HepG2 (cell line): ENCODE data around the gene NAV2. TPM values are rescaled to one million over a fixed set of nuclear protein-coding genes. Genes with fewer than 3 reads are reported as not detected.

Experiments used
- ATF1 ChIP-seq: IDR thresholded peaks from 2 replicates; pipeline ENCODE4 v1.6.1; 2016; ENCODE audit warnings: mild to moderate bottlenecking, control low read depth
- CCDC6 ChIP-seq: sonication (generic); formaldehyde crosslinking; IDR thresholded peaks from 2 replicates; pipeline ENCODE4 v1.8.1; 2022; ENCODE audit warnings: mild to moderate bottlenecking, missing genetic modification reagents, moderate library complexity
- CHD4 ChIP-seq: fragments of 200-600 bp; sonication (generic); IDR thresholded peaks from 2 replicates; pipeline ENCODE4 v1.7.0; 2017; ENCODE audit warnings: mild to moderate bottlenecking, low read length, borderline replicate concordance
- EED ChIP-seq: sonication (generic); formaldehyde crosslinking; IDR thresholded peaks from 2 replicates; pipeline ENCODE4 v1.5.0; 2020; ENCODE audit warnings: mild to moderate bottlenecking, missing genetic modification reagents
- GATA4 ChIP-seq: sonication (generic); IDR thresholded peaks from 2 replicates; pipeline ENCODE4 v1.6.1; 2016; ENCODE audit warnings: antibody characterized with exemption, low read depth, borderline replicate concordance
- HNF1A ChIP-seq, 2 experiments: sonication (generic) in 1 of 2; formaldehyde crosslinking in 1 of 2; IDR thresholded peaks; 2 replicates each; pipeline versions ENCODE4 v1.4.0 to v1.6.1; 2016 to 2020; ENCODE audit warnings: borderline replicate concordance in 1 of 2, low read depth in 1 of 2, mild to moderate bottlenecking in 1 of 2, missing genetic modification reagents in 1 of 2
- REPIN1 ChIP-seq: sonication (generic); formaldehyde crosslinking; IDR thresholded peaks from 2 replicates; pipeline ENCODE4 v1.8.0; 2022; ENCODE audit warnings: missing genetic modification reagents, low read depth, mild to moderate bottlenecking, borderline replicate concordance
- SRSF1 ChIP-seq: fragments of 200-400 bp; formaldehyde crosslinking; optimal IDR thresholded peaks from 2 replicates; pipeline ENCODE3; 2017; ENCODE audit warnings: mild to moderate bottlenecking, low read depth, low read length, moderate library complexity
- TP53 ChIP-seq: sonication (generic); formaldehyde crosslinking; conservative IDR thresholded peaks from 2 replicates; pipeline ENCODE4 v1.4.0; 2020; ENCODE audit warnings: missing genetic modification reagents
- ZBTB20 ChIP-seq: sonication (generic); formaldehyde crosslinking; IDR thresholded peaks from 2 replicates; pipeline ENCODE4 v1.8.1; 2023; ENCODE audit warnings: missing genetic modification reagents, low read depth, mild to moderate bottlenecking, borderline replicate concordance
- ZNF337 ChIP-seq: sonication (generic); formaldehyde crosslinking; IDR thresholded peaks from 2 replicates; pipeline ENCODE4 v1.5.1; 2020; ENCODE audit warnings: missing genetic modification reagents, low read depth, mild to moderate bottlenecking, borderline replicate concordance
- ZNF510 ChIP-seq: sonication (generic); formaldehyde crosslinking; IDR thresholded peaks from 2 replicates; pipeline ENCODE4 v1.4.0; 2020; ENCODE audit warnings: low read depth, mild to moderate bottlenecking, missing genetic modification reagents
- ZNF512 ChIP-seq: sonication (generic); formaldehyde crosslinking; IDR thresholded peaks from 2 replicates; pipeline ENCODE4 v1.4.0; 2020; ENCODE audit warnings: mild to moderate bottlenecking, missing genetic modification reagents
- ZNF512B ChIP-seq: sonication (generic); formaldehyde crosslinking; IDR thresholded peaks from 2 replicates; pipeline ENCODE4 v1.5.1; 2020; ENCODE audit warnings: missing genetic modification reagents, mild to moderate bottlenecking, borderline replicate concordance
- ZNF580 ChIP-seq: IDR thresholded peaks from 2 replicates; pipeline ENCODE4 v1.6.1; 2016; ENCODE audit warnings: low read depth, borderline replicate concordance
- ZNF616 ChIP-seq: sonication (generic); formaldehyde crosslinking; IDR thresholded peaks from 2 replicates; pipeline ENCODE4 v1.5.0; 2020; ENCODE audit warnings: low read depth, mild to moderate bottlenecking, missing genetic modification reagents
- ZNF781 ChIP-seq: sonication (generic); formaldehyde crosslinking; IDR thresholded peaks from 2 replicates; pipeline ENCODE4 v1.5.1; 2020; ENCODE audit warnings: borderline replicate concordance, mild to moderate bottlenecking, missing genetic modification reagents; ENCODE audit errors: not compliant biosample characterization
- polyA plus RNA-seq, 8 experiments: library from polyadenylated mRNA; depleted of rRNA in 3 of 8; stranded (reverse) in 7 of 8; unstranded in 1 of 8; fragments of >200 nt; fragmentation: Illumina TruSeq in 4 of 8; extraction: Trizol in 4 of 8; gene quantifications; 2 replicates each; pipeline versions ENCODE4 v1.2.1 to v1.2.3, GENCODE V29; 2011 to 2016; ENCODE audit warnings: low read depth in 4 of 8, missing spikeins in 1 of 8, mixed read lengths in 1 of 8; ENCODE audit not compliant: insufficient read depth in 1 of 8
- total RNA-seq, 5 experiments: library from RNA; depleted of rRNA; stranded (reverse); fragments of >200 nt; fragmentation: Illumina TruSeq; extraction: Trizol; gene quantifications; 2 replicates each; pipeline ENCODE4 v1.2.3, GENCODE V29; 2016; ENCODE audit warnings: low read depth in 1 of 5

Gene NAV2
- total and polyA plus RNA-seq, 2 of the 13 experiments (the other 11 are each of a cell fraction or from before 2014, with no cell fraction given): 9.3 to 34.6 TPM

- no peak for TF ChIP-seq EED (CRISPR knock-in tag)
- no peak for TF ChIP-seq CHD4
- TF ChIP-seq ZNF781 (CRISPR knock-in tag): no peak
- TF ChIP-seq ZNF337: no peak
- TF ChIP-seq ZNF512B (CRISPR knock-in tag): no peak
- no peak for TF ChIP-seq ZNF616 (CRISPR knock-in tag)
- peak; percentile 23; the same call in 1 of the 2 replicates for TF ChIP-seq HNF1A (IDR thresholded peaks at IDR 0.05; ENCODE audit: low read depth)
- no peak for TF ChIP-seq HNF1A (CRISPR knock-in tag; IDR thresholded peaks at IDR 0.05; ENCODE audit: borderline replicate concordance)
- TF ChIP-seq SRSF1: no peak
- 0 out of 2 replicates have a peak, but pooled peaks have one; percentile 30 for TF ChIP-seq REPIN1 (CRISPR knock-in tag)
- no peak for TF ChIP-seq ZNF512 (CRISPR knock-in tag)
- TF ChIP-seq ZNF510: no peak
- TF ChIP-seq GATA4: peak; percentile 37; the same call in 1 of the 2 replicates
- no peak for TF ChIP-seq TP53
- no peak for TF ChIP-seq CCDC6 (CRISPR knock-in tag)
- TF ChIP-seq ATF1 (CRISPR knock-in tag): 0 out of 2 replicates have a peak, but pooled peaks have one; percentile 29
- no peak for TF ChIP-seq ZNF580
- TF ChIP-seq ZBTB20 (CRISPR knock-in tag): peak; percentile 84; the same call in 1 of the 2 replicates
Measured at GRCh38 chr11:19978668-19979518, 266.3 kb downstream of the NAV2 start (continued).
